GM06990 (cell line): Measurements from ENCODE around the gene CDH4.

Experiments
- DNase-seq: peaks from one replicate; pipeline ENCODE4 v3.0.0-alpha.2; 2011; ENCODE audit not compliant: insufficient read length; ENCODE audit errors: extremely low read depth
- H3K27me3 ChIP-seq: replicated peaks from 2 replicates; pipeline ENCODE4 v1.6.0; 2011; ENCODE audit warnings: low read length; ENCODE audit not compliant: control insufficient read depth, insufficient read depth
- H3K36me3 ChIP-seq: 2 replicates; pipeline ENCODE4 v1.5.1; 2011; ENCODE audit warnings: low read length; ENCODE audit not compliant: control insufficient read depth, insufficient read depth
- H3K4me3 ChIP-seq: replicated peaks from 2 replicates; pipeline ENCODE4 v1.5.1; 2011; ENCODE audit warnings: low read depth, mild to moderate bottlenecking, control low read depth, low read length
- TF ChIP-seq, protein P1 (sequence below): IDR thresholded peaks from 2 replicates; pipeline ENCODE4 v1.5.1; 2011; ENCODE audit warnings: low read length, control low read depth, mild to moderate bottlenecking, inconsistent platforms; ENCODE audit not compliant: insufficient read depth, poor library complexity, severe bottlenecking

CDH4 gene

DNA sequence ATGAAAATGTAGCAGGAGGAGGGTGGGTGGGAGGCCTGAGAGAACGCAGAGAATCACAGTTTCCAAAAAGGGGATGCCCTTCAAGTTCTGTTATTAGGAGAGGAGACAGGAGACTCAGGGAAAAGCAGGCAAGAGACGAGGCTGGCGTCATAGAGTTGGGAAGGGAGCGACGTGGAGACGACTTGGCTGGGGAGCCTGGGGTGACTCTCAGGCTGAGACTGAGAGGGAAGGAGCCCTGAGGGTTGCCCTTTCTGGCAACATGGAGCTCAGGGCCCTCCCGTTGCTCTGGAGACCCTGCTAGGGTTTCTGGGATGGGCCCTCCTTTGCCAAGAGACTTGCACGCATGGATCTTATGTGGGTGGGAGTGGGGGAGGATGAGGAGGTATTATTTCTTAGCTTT is 108.9 kb downstream of the CDH4 start:
- DNase-seq, result no peak
- TF ChIP-seq, protein P1, sequence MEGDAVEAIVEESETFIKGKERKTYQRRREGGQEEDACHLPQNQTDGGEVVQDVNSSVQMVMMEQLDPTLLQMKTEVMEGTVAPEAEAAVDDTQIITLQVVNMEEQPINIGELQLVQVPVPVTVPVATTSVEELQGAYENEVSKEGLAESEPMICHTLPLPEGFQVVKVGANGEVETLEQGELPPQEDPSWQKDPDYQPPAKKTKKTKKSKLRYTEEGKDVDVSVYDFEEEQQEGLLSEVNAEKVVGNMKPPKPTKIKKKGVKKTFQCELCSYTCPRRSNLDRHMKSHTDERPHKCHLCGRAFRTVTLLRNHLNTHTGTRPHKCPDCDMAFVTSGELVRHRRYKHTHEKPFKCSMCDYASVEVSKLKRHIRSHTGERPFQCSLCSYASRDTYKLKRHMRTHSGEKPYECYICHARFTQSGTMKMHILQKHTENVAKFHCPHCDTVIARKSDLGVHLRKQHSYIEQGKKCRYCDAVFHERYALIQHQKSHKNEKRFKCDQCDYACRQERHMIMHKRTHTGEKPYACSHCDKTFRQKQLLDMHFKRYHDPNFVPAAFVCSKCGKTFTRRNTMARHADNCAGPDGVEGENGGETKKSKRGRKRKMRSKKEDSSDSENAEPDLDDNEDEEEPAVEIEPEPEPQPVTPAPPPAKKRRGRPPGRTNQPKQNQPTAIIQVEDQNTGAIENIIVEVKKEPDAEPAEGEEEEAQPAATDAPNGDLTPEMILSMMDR, result no peak
- no peaks in the 10 kb centered on the region for H3K36me3 ChIP-seq
- no peaks in the 10 kb centered on the region for H3K27me3 ChIP-seq
- no peak overlapping the region for H3K4me3 ChIP-seq

DNA sequence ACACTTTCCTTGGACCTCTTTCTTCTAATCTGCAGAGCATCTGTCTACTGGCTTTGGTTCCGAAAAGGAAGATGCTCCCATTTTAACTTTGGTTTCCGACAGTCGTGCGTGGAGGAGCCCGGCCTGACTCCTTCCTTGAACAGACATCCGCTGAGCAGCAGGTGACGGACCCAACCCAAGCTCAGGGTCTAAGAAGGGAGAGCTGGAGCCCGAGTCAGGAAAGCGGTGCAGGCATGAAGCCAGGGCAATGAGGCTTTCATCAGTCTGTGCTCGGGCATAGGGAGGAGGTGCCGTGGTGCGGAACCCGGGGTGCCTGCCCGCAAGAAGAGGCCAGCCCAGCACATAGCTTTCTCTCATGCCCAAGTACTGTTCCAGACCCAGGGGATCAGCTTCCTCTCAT is 109.4 kb downstream of the CDH4 start:
- no peaks in the 10 kb centered on the region for H3K27me3 ChIP-seq
- TF ChIP-seq, protein P1, result no peak
- H3K4me3 ChIP-seq, result no peak overlapping the region
- no peaks in the 10 kb centered on the region for H3K36me3 ChIP-seq
- no peak for DNase-seq

DNA sequence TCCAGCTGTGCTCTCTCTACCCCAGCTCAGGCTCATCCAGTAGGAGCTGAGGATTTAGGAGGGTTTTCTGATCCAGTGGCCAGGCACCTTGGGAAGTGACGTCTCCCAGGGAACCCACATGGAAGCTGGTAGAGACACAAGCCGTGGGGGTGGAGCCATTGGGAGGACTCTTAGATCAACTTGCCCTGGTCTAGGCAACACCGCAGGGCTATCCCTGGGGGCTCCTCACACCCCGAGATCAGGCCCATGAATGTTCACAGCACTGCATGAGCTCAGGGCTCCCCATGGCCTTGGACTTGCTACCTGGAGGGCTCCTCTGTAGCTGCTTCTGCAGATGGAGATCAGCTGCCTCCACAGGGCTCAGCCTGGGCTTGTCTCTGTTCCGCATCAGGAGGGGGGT is 112.1 kb downstream of the CDH4 start:
- H3K36me3 ChIP-seq, result no peaks in the 10 kb centered on the region
- H3K27me3 ChIP-seq, result no peaks in the 10 kb centered on the region
- no peak overlapping the region for H3K4me3 ChIP-seq
- TF ChIP-seq, protein P1, result no peak
- no peak for DNase-seq

DNA sequence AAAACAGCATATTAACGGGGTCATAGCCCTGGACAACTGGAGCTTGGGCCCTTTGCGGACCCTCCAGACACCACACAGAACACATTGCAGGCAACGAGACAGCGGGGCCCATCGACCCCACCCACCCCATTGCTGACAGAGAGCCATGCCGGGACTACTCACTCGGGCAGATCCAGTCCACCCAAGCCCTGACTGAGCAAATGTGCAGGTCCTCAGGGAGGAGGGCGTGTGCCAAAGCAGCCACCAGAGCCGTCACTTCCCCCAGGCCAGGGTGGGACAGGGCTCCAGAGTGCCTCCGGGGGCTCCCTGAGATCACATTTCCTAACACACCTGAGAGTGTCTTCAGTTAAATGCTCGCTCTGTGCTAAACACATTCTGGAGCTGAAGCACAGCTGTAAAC is 114.9 kb downstream of the CDH4 start:
- TF ChIP-seq, protein P1, result no peak
- no peak for DNase-seq
- Histone ChIP-seq H3K36me3 (no peaks in the 10 kb centered on the region), H3K27me3 (no peaks in the 10 kb centered on the region), H3K4me3 (no peak overlapping the region)

DNA sequence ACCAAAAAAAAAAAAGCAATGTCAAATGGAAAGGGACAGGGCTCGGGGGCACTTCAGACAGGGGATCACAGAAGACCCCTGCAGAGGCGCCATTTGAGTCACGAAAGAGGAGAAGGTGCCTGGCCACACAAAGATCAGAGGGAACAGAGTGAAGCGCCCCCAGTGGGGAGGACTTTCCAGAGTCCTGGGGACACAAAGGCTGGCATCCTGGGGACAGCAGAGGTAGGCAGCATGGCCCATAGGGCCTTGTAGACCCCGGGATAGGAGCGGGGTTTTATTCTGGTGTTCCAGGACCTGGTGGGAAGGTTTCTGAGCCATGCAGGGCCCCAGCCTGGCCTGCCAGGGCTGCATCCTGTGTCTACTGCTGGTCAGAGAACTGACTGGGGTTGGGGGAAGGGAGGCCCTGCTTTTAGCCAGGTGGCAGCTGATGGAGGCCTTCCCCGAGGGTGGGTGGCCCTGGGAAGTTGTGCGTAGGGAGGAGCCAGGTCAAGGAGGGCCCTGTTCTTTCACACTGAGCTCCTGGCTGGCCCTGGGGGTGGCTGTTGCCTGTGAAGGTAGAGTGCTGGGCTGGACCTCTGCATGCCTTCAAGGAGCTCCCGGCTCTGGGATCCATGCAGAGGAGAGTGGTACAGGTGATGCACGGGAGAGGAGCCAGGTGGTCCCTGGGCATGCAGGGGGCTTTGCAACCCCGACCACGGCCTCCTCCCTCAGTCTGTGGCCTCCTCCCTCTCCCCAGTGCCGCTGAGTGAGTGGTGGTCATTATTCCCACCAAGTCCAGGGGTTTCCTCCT is 117.9 kb downstream of the CDH4 start:
- Histone ChIP-seq H3K27me3 (no peaks in the 10 kb centered on the region), H3K4me3 (no peak overlapping the region), H3K36me3 (no peaks in the 10 kb centered on the region)
- TF ChIP-seq, protein P1, result no peak
- DNase-seq, result no peak
